Neural progenitor cell (in vitro differentiated cells): ENCODE measurements around the gene SEMA3B. TPM values are rescaled to one million over a fixed set of nuclear protein-coding genes. Genes with fewer than 3 reads are reported as not detected.

ENCODE experiments used
- DNase-seq: peaks from one replicate; pipeline ENCODE4 v3.0.0-alpha.2; 2016; ENCODE audit warnings: low spot score
- H2AFZ ChIP-seq: fragments of 200-600 bp; sonication (generic); replicated peaks from 2 replicates; pipeline ENCODE4 v1.6.1; 2016; ENCODE audit warnings: antibody characterized with exemption
- H3F3A ChIP-seq: fragments of 200-600 bp; sonication (generic); 2 replicates; pipeline ENCODE4 v1.6.1; 2016; ENCODE audit warnings: antibody characterized with exemption, low read depth
- H3K27ac ChIP-seq: fragments of 200-600 bp; sonication (generic); 2 replicates; pipeline ENCODE4 v1.5.1; 2016; ENCODE audit warnings: mild to moderate bottlenecking
- H3K27me3 ChIP-seq: fragments of 200-600 bp; sonication (generic); 2 replicates; pipeline ENCODE4 v1.6.1; 2016; ENCODE audit warnings: mild to moderate bottlenecking, moderate library complexity
- H3K36me3 ChIP-seq: fragments of 200-600 bp; sonication (generic); 2 replicates; pipeline ENCODE4 v1.5.1; 2016
- H3K4me1 ChIP-seq: fragments of 200-600 bp; sonication (generic); 2 replicates; pipeline ENCODE4 v1.6.1; 2016; ENCODE audit warnings: mixed run types
- H3K4me2 ChIP-seq: fragments of 200-600 bp; sonication (generic); 2 replicates; pipeline ENCODE4 v1.6.1; 2016
- H3K4me3 ChIP-seq: fragments of 200-600 bp; sonication (generic); 2 replicates; pipeline ENCODE4 v1.5.1; 2016
- H3K79me2 ChIP-seq: fragments of 200-600 bp; sonication (generic); 2 replicates; pipeline ENCODE4 v1.6.1; 2016; ENCODE audit warnings: low read depth
- H3K9ac ChIP-seq: fragments of 200-600 bp; sonication (generic); 2 replicates; pipeline ENCODE4 v1.6.1; 2016
- H3K9me3 ChIP-seq: fragments of 200-600 bp; sonication (generic); 2 replicates; pipeline ENCODE4 v1.5.1; 2016; ENCODE audit warnings: low read depth
- H4K20me1 ChIP-seq: fragments of 200-600 bp; sonication (generic); 2 replicates; pipeline ENCODE4 v1.6.1; 2016; ENCODE audit warnings: low read depth
- H3K27ac Mint-ChIP-seq: 3 replicates; pipeline ENCODE4 v1.8.0; 2021; ENCODE audit warnings: mixed read lengths
- H3K27me3 Mint-ChIP-seq: 2 replicates; pipeline ENCODE4 v1.8.0; 2022; ENCODE audit warnings: low read depth, mild to moderate bottlenecking, inconsistent platforms, moderate library complexity, mixed read lengths; ENCODE audit not compliant: insufficient read depth
- H3K36me3 Mint-ChIP-seq: 3 replicates; pipeline ENCODE4 v1.8.0; 2021; ENCODE audit warnings: mixed read lengths
- H3K4me1 Mint-ChIP-seq: 3 replicates; pipeline ENCODE4 v1.8.0; 2021; ENCODE audit warnings: mixed read lengths
- H3K4me3 Mint-ChIP-seq: 3 replicates; pipeline ENCODE4 v1.8.0; 2021; ENCODE audit warnings: mild to moderate bottlenecking, moderate library complexity, mixed read lengths
- H3K9me3 Mint-ChIP-seq: 3 replicates; pipeline ENCODE4 v1.8.0; 2020; ENCODE audit warnings: mixed read lengths
- CTCF ChIP-seq: fragments of 200-600 bp; sonication (generic); IDR thresholded peaks from 2 replicates; pipeline ENCODE4 v1.5.1; 2017; ENCODE audit warnings: antibody characterized with exemption, mild to moderate bottlenecking
- EZH2 ChIP-seq: fragments of 200-600 bp; sonication (generic); IDR thresholded peaks from 2 replicates; pipeline ENCODE4 v1.6.1; 2017; ENCODE audit warnings: antibody characterized with exemption, mild to moderate bottlenecking, moderate library complexity
- EZH2phosphoT487 ChIP-seq: fragments of 200-600 bp; sonication (generic); IDR thresholded peaks from 2 replicates; pipeline ENCODE4 v1.6.1; 2017; ENCODE audit warnings: antibody characterized with exemption
- total RNA-seq: library from RNA; depleted of rRNA; stranded (reverse); fragments of >200 nt; gene quantifications from 2 replicates; pipeline ENCODE4 v1.2.3, GENCODE V29; 2015; ENCODE audit warnings: low replicate concordance

The SEMA3B gene
- total RNA-seq, 1 donor from 2014 or later, result 0.80 TPM

DNA sequence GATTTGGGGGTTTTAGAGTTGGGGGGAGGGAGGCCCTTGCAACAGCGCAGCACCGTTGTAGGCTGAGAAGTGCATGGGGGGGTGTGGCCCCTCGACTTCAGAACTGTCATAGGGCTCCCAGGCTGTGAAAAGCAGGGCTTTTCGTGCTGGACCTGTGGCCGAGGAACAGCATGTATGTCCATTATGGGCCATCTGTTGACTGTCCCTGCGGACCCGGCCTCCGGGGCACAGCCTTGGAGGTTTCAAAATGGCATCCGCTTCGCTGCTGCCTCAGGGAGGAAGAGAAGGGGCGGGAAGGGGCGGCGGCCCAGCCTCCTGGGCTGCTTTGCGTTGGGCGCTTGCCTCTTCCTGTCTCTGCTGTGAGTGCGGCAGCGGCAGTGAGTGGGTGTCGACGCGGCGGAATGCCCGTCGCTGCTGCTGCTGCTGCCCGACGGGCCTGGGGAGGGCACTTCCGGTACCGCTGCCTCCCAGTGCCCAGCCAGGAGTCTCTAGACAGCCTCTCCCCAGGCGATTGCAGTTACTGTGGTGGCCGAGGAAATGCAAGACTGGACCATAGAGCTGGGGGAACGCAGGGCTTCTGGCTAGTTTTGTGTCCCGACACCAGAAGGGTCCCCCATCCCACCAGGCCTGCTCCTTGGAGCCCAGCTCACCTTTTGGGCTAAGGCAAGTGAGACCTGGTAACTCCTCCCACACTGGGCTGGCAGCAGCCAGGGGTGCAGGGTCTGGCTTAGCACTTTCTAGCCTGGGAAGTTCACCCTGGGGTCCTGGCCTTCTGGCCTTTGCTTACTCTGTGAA lies 31.0 kb upstream of the SEMA3B start:
- H3K4me1 ChIP-seq, result peaks cover 57% of the 10 kb centered on the region
- peaks cover 63% of the 10 kb centered on the region for H4K20me1 ChIP-seq
- peaks cover 11% of the 10 kb centered on the region for H3K36me3 Mint-ChIP-seq
- no peaks in the 10 kb centered on the region for H3K27me3 ChIP-seq
- peak overlapping the region; percentile 100 for H3K4me3 Mint-ChIP-seq
- H3K4me1 Mint-ChIP-seq, result peaks cover 74% of the 10 kb centered on the region
- peak overlapping the region; percentile 88 for H3K27ac ChIP-seq
- peak overlapping the region; percentile 89 for H3K4me3 ChIP-seq
- H2AFZ ChIP-seq, result no peak overlapping the region
- no peaks in the 10 kb centered on the region for H3K9me3 ChIP-seq
- H3K27me3 Mint-ChIP-seq, result peaks cover 20% of the 10 kb centered on the region
- H3K79me2 ChIP-seq, result peaks cover 70% of the 10 kb centered on the region
- no peaks in the 10 kb centered on the region for H3K36me3 ChIP-seq
- no peak overlapping the region for H3K27ac Mint-ChIP-seq
- peak overlapping the region; percentile 97 for H3K4me2 ChIP-seq
- H3K9ac ChIP-seq, result peak overlapping the region; percentile 82
- H3F3A ChIP-seq, result peaks cover 53% of the 10 kb centered on the region
- H3K9me3 Mint-ChIP-seq, result no peaks in the 10 kb centered on the region
- peak; percentile 69 for DNase-seq
- TF ChIP-seq EZH2phosphoT487, result no peak
- no peak for TF ChIP-seq CTCF
- no peak for TF ChIP-seq EZH2

DNA sequence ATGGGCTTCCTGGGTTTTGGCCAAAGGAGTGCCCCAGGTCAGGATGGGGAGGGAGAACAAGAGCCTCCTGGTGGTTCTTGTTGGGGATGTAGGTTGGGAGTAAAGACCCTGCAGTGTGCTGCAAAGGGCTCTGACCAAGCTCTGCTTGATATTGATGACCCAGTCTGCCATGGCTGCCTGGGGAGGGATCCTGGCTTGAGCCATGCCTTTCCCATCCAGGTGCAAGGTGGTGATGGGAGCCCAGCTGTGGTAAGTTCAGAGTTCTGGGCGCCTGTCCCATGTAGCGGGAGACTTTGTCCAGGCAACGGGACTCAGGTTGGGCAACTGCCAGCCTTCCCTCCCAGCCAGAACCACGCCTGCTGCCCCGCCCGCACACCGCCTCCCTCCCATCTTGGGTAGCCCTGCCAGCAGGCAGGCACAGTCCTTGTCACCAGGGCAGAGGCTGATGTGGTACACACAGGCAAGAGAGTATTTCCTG lies 30.4 kb upstream of the SEMA3B start:
- H2AFZ ChIP-seq, result no peak overlapping the region
- no peaks in the 10 kb centered on the region for H3K9me3 ChIP-seq
- H3F3A ChIP-seq, result peaks cover 53% of the 10 kb centered on the region
- no peaks in the 10 kb centered on the region for H3K9me3 Mint-ChIP-seq
- peaks cover 66% of the 10 kb centered on the region for H4K20me1 ChIP-seq
- H3K4me3 ChIP-seq, result peak overlapping the region; percentile 89
- peaks cover 70% of the 10 kb centered on the region for H3K4me1 Mint-ChIP-seq
- peak overlapping the region; percentile 100 for H3K4me3 Mint-ChIP-seq
- peak overlapping the region; percentile 82 for H3K9ac ChIP-seq
- DNase-seq, result no peak
- peak overlapping the region; percentile 88 for H3K27ac ChIP-seq
- no peak overlapping the region for H3K27ac Mint-ChIP-seq
- H3K4me1 ChIP-seq, result peaks cover 55% of the 10 kb centered on the region
- peak overlapping the region; percentile 97 for H3K4me2 ChIP-seq
- H3K27me3 ChIP-seq, result no peaks in the 10 kb centered on the region
- peaks cover 9% of the 10 kb centered on the region for H3K36me3 Mint-ChIP-seq
- peaks cover 18% of the 10 kb centered on the region for H3K27me3 Mint-ChIP-seq
- H3K36me3 ChIP-seq, result no peaks in the 10 kb centered on the region
- H3K79me2 ChIP-seq, result peaks cover 76% of the 10 kb centered on the region
- TF ChIP-seq CTCF (no peak), EZH2phosphoT487 (no peak), EZH2 (no peak)

DNA sequence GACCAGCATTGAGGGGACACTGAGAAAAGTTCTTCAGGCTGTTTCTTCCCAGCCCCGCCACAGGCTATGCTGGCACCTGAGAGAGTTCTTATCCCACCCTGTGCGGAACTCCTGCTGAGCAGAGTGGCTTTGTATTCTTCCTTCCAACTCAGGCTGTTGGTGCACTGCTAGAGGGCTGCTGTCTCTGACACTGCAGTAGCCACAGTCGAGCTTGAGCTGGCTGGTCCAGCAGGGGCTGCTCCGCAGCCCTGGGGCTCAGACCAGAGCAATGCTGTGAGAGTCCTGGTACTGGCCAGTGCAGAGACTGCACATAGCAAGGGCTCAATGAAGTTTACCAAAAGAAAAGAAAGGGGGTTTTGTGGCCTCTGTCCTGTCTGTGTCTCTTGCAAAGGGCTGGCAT lies 29.3 kb upstream of the SEMA3B start:
- Histone ChIP-seq H3K4me2 (peak overlapping the region; percentile 97), H3K27ac (peak overlapping the region; percentile 88), H3K79me2 (peaks cover 87% of the 10 kb centered on the region), H4K20me1 (peaks cover 73% of the 10 kb centered on the region), H3K9me3 (no peaks in the 10 kb centered on the region), H3K4me1 (peaks cover 59% of the 10 kb centered on the region), H2AFZ (no peak overlapping the region), H3K4me3 (peak overlapping the region; percentile 27), H3K27me3 (no peaks in the 10 kb centered on the region), H3K36me3 (no peaks in the 10 kb centered on the region), H3K9ac (no peak overlapping the region), H3F3A (peaks cover 59% of the 10 kb centered on the region)
- Mint-ChIP-seq H3K36me3 (peaks cover 10% of the 10 kb centered on the region), H3K27me3 (peaks cover 18% of the 10 kb centered on the region), H3K9me3 (no peaks in the 10 kb centered on the region), H3K4me3 (peak overlapping the region; percentile 75), H3K4me1 (peaks cover 70% of the 10 kb centered on the region), H3K27ac (peak overlapping the region; percentile 95)
- TF ChIP-seq EZH2, result no peak
- no peak for TF ChIP-seq EZH2phosphoT487
- no peak for TF ChIP-seq CTCF
- peak; percentile 63 for DNase-seq
